HEK293 (cell line): ENCODE measurements around the gene AADACL2.

Source experiments
- CTCF ChIP-seq: fragments of 450-650 bp; formaldehyde crosslinking; IDR thresholded peaks from 2 replicates; pipeline ENCODE4 v1.5.1; 2016; ENCODE audit warnings: missing biosample characterization, missing genetic modification characterization
- HOXD13 ChIP-seq: sonication (generic); formaldehyde crosslinking; IDR thresholded peaks from 2 replicates; pipeline ENCODE4 v1.8.0; 2022; ENCODE audit warnings: missing genetic modification reagents, borderline replicate concordance
- TSHZ1 ChIP-seq: fragments of 450-650 bp; formaldehyde crosslinking; IDR thresholded peaks from 2 replicates; pipeline ENCODE4 v1.5.1; 2016; ENCODE audit warnings: missing biosample characterization, missing genetic modification characterization, borderline replicate concordance
- WT1 ChIP-seq: fragments of 450-650 bp; formaldehyde crosslinking; IDR thresholded peaks from 2 replicates; pipeline ENCODE4 v1.5.1; 2016; ENCODE audit warnings: missing biosample characterization, missing genetic modification characterization
- ZNF585B ChIP-seq: fragments of 450-650 bp; formaldehyde crosslinking; IDR thresholded peaks from 2 replicates; pipeline ENCODE4 v1.5.1; 2016; ENCODE audit warnings: missing biosample characterization, missing genetic modification characterization
- ZNF664 ChIP-seq: fragments of 450-650 bp; formaldehyde crosslinking; IDR thresholded peaks from 2 replicates; pipeline ENCODE4 v1.5.1; 2016; ENCODE audit warnings: missing biosample characterization, missing genetic modification characterization

- TF ChIP-seq HOXD13 (CRISPR knock-in tag), result no peak
- TF ChIP-seq CTCF (tag by site-specific recombination), result no peak
- TF ChIP-seq WT1 (tag by site-specific recombination), result no peak
- no peak for TF ChIP-seq ZNF585B
- no peak for TF ChIP-seq ZNF664 (tag by site-specific recombination)
- TF ChIP-seq TSHZ1 (tag by site-specific recombination), result no peak
Measured at GRCh38 chr3:151708868-151709267, 24.9 kb upstream of the AADACL2 start.
